ENCODE results near the gene PAX5.
A peak's percentile ranks its signal among the peaks of the same experiment; 100 is the strongest.

The PAX5 gene

GRCh38 chr9:36816371-36816770, 217.7 kb downstream of the PAX5 start:
- in situ Hi-C loops (cut with HindIII; ENCODE audit: low pct_unique_long_range_greater_than_20kb, low sequenced_read_pairs), result no loop called here
- no peak for DNase-seq (ENCODE audit: low read depth in 1 of 2, low spot score in 1 of 2)

GRCh38 chr9:36815566-36816348, 218.3 kb downstream of the PAX5 start:
- no peak for DNase-seq (ENCODE audit: low read depth in 1 of 2, low spot score in 1 of 2)
- in situ Hi-C loops (cut with HindIII; ENCODE audit: low pct_unique_long_range_greater_than_20kb, low sequenced_read_pairs), result no loop called here
- TF ChIP-seq JUND (IDR thresholded peaks at IDR 0.05; ENCODE audit: low read depth), result no peak

More at GRCh38 chr9:36816371-36816770, 217.7 kb downstream of the PAX5 start:
- TF ChIP-seq JUND (IDR thresholded peaks at IDR 0.05; ENCODE audit: low read depth), result no peak

- no peak for DNase-seq (ENCODE audit: low read depth in 1 of 2, low spot score in 1 of 2)
- in situ Hi-C loops (cut with HindIII; ENCODE audit: low pct_unique_long_range_greater_than_20kb, low sequenced_read_pairs), result no loop called here
- no peak for TF ChIP-seq JUND (IDR thresholded peaks at IDR 0.05; ENCODE audit: low read depth)
Measured at GRCh38 chr9:36815023-36815422, 219.0 kb downstream of the PAX5 start.

GRCh38 chr9:36813154-36813553, 220.9 kb downstream of the PAX5 start:
- DNase-seq (ENCODE audit: low read depth in 1 of 2, low spot score in 1 of 2), result peak in 1 of 2 experiments; percentile 16
- in situ Hi-C loops (cut with HindIII; ENCODE audit: low pct_unique_long_range_greater_than_20kb, low sequenced_read_pairs), result no loop called here
- TF ChIP-seq JUND (IDR thresholded peaks at IDR 0.05; ENCODE audit: low read depth), result no peak

GRCh38 chr9:36812556-36812955, 221.5 kb downstream of the PAX5 start:
- no peak for TF ChIP-seq JUND (IDR thresholded peaks at IDR 0.05; ENCODE audit: low read depth)
- in situ Hi-C loops (cut with HindIII; ENCODE audit: low pct_unique_long_range_greater_than_20kb, low sequenced_read_pairs), result no loop called here
- DNase-seq (ENCODE audit: low read depth in 1 of 2, low spot score in 1 of 2), result no peak

GRCh38 chr9:36808251-36808650, 225.8 kb downstream of the PAX5 start:
- no peak for DNase-seq (ENCODE audit: low read depth in 1 of 2, low spot score in 1 of 2)
- TF ChIP-seq JUND (IDR thresholded peaks at IDR 0.05; ENCODE audit: low read depth), result no peak
- in situ Hi-C loops (cut with HindIII; ENCODE audit: low pct_unique_long_range_greater_than_20kb, low sequenced_read_pairs), result no loop called here

- TF ChIP-seq JUND (IDR thresholded peaks at IDR 0.05; ENCODE audit: low read depth), result no peak
- no peak for DNase-seq (ENCODE audit: low read depth in 1 of 2, low spot score in 1 of 2)
- in situ Hi-C loops (cut with HindIII; ENCODE audit: low pct_unique_long_range_greater_than_20kb, low sequenced_read_pairs), result no loop called here
Measured at GRCh38 chr9:36803961-36804360, 230.1 kb downstream of the PAX5 start.

- DNase-seq (ENCODE audit: low read depth in 1 of 2, low spot score in 1 of 2), result no peak
- in situ Hi-C loops (cut with HindIII; ENCODE audit: low pct_unique_long_range_greater_than_20kb, low sequenced_read_pairs), result no loop called here
- TF ChIP-seq JUND (IDR thresholded peaks at IDR 0.05; ENCODE audit: low read depth), result no peak
Measured at GRCh38 chr9:36802201-36802920, 231.7 kb downstream of the PAX5 start.

GRCh38 chr9:36800455-36800854, 233.6 kb downstream of the PAX5 start:
- in situ Hi-C loops (cut with HindIII; ENCODE audit: low pct_unique_long_range_greater_than_20kb, low sequenced_read_pairs), result no loop called here
- no peak for TF ChIP-seq JUND (IDR thresholded peaks at IDR 0.05; ENCODE audit: low read depth)
- DNase-seq (ENCODE audit: low read depth in 1 of 2, low spot score in 1 of 2), result no peak

- in situ Hi-C loops (cut with HindIII; ENCODE audit: low pct_unique_long_range_greater_than_20kb, low sequenced_read_pairs), result no loop called here
- DNase-seq (ENCODE audit: low read depth in 1 of 2, low spot score in 1 of 2), result peak; percentile 26 to 54
- no peak for TF ChIP-seq JUND (IDR thresholded peaks at IDR 0.05; ENCODE audit: low read depth)
Measured at GRCh38 chr9:36798350-36799065, 235.6 kb downstream of the PAX5 start.

- no peak for TF ChIP-seq JUND (IDR thresholded peaks at IDR 0.05; ENCODE audit: low read depth)
- in situ Hi-C loops (cut with HindIII; ENCODE audit: low pct_unique_long_range_greater_than_20kb, low sequenced_read_pairs), result no loop called here
- DNase-seq (ENCODE audit: low read depth in 1 of 2, low spot score in 1 of 2), result no peak
Measured at GRCh38 chr9:36797471-36798220, 236.4 kb downstream of the PAX5 start.
